Activated gamma-delta T cell treated with Interleukin-2 at 50 U/mL for 16 hours (primary cell): ENCODE results near the gene ANAPC1.
"Not testable (repeated sequence)": the region's sequence is repeated elsewhere in the genome, so short reads cannot be mapped to it uniquely, and the experiment has no call there.

Source experiments
- DNase-seq: peaks from one replicate; pipeline ENCODE4 v3.0.0-alpha.2; 2020

Gene ANAPC1

GRCh38 chr2:111904726-111905474, 20.9 kb upstream of the ANAPC1 start:
- DNase-seq, result no peak

DNA sequence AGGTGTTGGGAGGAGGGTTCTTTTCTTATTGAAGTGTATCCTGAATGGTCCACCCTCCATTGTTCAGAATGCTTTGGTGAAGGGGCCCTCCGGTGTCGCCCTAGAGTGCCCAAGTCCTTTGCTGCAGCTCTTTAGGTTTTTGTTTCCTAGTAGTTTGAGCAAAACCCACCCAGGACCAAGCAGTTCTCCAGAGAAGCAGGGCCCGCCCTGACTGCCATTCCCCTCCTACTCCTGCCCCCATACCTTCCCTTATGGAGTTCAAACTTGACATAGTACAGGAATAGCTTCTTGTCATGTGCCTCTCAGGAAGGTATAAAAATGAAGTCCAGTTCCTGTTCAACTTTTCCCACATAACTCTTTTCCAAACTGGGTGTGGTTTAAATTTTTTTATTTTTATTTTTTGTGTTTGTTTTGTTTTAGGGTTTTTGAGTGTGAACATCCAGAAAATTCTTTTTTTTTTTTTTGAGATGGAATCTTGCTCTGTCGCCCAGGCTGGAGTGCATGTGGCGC, 20.0 kb upstream of the ANAPC1 start:
- DNase-seq, result no peak

GRCh38 chr2:111903516-111903915, 19.5 kb upstream of the ANAPC1 start:
- no peak for DNase-seq

DNA sequence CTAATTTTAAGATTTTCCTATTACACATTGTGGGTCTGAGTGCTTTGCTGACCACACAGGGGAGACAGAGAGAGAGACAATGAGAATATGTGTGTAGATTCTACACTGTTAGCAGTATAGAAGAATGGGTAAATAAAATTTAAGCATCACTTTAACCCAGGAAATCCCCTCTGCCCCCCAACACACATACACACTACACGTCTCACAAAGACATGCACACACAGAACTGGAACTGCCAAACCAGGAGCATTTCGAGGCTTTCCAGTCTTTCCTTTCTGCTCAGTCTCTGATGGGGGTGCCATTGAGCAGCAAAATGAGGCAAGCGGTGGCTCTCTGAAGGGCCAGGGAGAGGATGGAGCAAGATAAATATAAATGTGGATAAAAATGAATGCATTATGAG, 16.9 kb upstream of the ANAPC1 start:
- no peak for DNase-seq

DNA sequence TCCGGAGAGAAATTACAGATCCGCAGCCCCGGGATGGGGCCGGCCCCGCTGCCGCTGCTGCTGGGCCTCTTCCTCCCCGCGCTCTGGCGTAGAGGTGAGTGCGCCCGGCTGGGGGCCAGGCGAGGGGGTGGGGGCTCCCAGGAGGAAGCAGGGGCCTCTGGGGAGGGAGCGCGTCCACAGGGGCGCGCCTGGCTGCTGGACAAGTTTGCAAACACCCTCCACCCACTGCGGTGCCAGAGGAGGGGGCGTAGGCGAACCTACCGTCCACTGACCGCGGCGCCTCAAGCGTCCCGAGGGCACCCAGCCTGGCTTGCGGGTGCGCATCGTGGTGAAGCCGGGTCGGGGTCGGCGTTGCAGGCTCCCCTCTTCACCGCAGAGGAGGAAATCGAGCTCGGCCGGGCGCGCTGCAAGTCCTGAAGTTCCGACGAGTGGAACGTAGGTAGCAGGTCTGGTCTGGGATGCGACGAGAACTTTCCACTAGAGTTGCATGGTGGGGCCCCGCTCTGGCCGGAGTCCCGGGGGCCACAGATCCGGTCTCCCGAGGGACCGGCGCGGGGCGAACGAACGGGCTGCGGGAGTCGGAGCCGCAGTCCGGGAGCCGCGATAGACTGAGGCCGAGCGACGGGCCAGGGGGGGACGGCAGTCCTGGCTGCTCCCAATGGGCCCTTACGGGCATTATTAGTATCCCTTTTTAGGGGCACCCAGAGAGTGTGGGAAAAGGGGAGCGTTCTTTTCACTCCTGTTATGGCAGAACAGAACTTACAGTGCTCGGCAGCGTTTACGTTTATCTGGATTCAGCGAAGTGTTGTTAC, 14.9 kb upstream of the ANAPC1 start:
- peak; percentile 10 for DNase-seq

GRCh38 chr2:111897924-111898702, 14.1 kb upstream of the ANAPC1 start, which contains the start of gene MERTK:
Gene MERTK, plus strand, starts transcription at chr2:111898607. Its CDS starts 129 bp downstream, at chr2:111898736.
- DNase-seq, result peak; percentile 36

GRCh38 chr2:111897630-111897923, 13.6 kb upstream of the ANAPC1 start:
- no peak for DNase-seq

DNA sequence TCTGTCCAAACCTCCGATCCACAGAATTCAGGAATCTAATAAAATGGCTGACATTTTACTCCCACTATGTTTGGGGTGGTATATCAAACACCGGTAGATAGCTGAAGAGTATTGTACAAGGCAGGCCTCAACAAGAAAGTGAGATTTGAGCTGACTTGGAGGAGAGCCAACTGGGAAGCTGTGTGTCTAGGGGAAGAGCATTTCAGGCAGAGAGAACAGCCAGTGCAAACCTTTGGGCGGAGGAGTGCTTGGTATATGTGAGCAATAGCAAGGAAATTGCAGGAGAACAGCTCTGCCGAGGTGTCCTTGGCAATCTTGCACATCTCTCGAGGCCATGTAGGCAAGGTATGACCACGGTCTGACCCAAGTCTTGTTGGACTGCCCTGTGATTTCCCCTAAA, 12.6 kb upstream of the ANAPC1 start:
- no peak for DNase-seq

- DNase-seq, result no peak
Observed at GRCh38 chr2:111896024-111896423, 12.0 kb upstream of the ANAPC1 start.

GRCh38 chr2:111884592-111884964, 585 bp upstream of the ANAPC1 start:
- DNase-seq, result no peak

DNA sequence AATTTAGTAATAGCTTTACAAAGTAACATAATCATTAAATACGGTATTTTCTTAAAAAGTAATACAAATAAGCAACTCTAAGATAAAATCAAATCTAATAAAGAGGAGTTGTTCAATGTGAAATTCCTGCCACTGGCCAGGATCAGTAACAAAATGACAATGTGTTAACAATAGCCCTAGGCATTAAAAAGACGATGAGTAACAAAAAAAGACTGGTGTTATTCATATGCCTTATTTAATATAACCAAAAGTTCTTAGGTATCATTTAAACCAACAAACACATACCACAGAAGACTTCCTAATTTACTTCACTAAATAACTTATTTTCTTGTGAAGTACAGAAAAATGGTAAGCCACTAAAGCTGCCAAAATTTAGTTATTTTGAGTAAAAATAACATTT, 11.2 kb downstream of the ANAPC1 start:
- DNase-seq, result not testable (repeated sequence)

- DNase-seq, result not testable (repeated sequence)
Observed at GRCh38 chr2:111865124-111865523, 18.9 kb downstream of the ANAPC1 start.

GRCh38 chr2:111860005-111860404, 24.0 kb downstream of the ANAPC1 start:
- DNase-seq, result not testable (repeated sequence)

GRCh38 chr2:111852544-111852943, 31.4 kb downstream of the ANAPC1 start:
- not testable (repeated sequence) for DNase-seq

DNA sequence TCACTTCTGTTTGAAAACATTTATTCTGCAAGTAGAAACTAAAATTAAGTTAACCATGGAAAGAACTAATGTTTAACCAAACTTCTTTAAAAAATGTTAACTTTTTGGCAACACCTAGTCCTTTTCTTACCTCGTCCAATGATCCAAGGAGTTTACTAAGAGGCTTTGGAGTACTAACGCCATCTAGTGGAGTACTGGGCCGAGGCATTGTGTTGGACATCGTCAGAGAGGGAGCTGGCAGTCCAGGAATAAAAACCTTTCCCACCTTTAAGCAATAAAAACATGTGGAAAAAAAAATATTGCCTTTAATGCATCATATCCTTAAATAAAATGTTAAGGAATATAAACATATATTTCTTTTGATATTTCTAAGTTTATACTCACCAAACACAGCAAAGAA, 33.3 kb downstream of the ANAPC1 start:
- DNase-seq, result not testable (repeated sequence)

DNA sequence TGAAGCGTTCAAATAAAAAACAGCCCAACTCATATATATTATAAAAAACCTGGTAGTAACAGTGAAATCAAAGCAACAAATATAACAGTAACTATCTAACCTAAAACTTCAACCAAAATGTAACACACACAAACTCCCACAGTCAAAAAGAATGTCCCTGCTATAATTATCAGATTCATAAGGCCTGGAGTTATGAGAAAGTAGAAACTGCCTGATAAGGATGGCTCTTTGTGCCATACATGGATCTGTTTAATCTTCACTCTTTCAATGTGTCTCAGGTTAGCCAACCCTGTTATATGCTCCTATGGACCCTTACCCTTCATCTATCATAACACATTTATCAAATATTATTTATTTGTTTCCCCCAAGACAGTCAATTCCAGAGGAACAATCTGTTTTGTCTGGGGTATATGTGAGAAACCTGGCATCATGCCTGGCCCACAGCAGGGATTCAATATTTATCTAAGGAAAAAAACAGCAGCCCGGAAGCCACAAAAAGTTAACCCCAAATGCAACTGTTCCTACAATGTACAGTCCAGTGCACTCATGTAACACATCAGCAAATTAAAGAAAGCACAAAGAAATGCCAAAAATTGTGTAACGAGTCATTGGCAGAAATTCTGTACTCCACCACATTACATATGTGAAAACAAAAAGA, 44.2 kb downstream of the ANAPC1 start:
- not testable (repeated sequence) for DNase-seq

DNA sequence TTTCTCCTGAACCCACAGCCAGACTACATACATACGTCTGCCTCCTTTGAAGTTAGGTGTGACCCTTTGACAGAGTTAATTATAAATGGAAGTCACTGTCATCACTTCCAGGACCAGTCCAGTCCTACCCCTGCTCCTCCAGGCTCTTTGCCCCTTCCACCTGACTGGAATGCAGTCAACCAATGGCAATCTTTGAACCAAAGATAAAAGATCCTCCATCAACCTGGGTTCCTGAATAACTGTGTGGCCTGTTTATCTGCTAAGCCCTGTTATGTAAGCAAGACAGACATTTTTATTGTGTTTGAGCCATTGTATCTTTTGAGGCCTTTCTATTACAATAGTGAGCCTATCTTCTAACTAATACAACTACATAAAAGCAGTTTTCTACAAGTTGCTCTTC, 45.0 kb downstream of the ANAPC1 start:
- DNase-seq, result not testable (repeated sequence)

- DNase-seq, result not testable (repeated sequence)
Observed at GRCh38 chr2:111834221-111834620, 49.8 kb downstream of the ANAPC1 start.

DNA sequence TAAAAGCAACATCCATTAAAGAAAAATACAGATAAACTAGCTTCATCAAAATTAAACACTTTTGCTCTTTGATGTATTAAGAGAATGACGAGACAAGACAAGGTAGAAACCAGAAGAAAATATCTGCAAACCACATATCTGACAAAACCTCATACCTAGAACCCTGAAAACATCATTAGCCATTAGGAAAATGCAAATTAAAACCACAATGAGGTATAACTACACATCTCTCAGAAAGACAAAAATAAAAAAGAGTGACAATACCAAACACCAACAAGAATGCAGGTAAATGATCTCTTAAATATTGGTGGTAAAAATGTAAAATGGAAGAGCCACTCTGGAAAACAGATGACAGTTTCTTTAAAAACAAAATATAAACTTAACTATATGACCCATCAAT, 53.5 kb downstream of the ANAPC1 start:
- not testable (repeated sequence) for DNase-seq

- DNase-seq, result not testable (repeated sequence)
Observed at GRCh38 chr2:111828217-111828766, 55.7 kb downstream of the ANAPC1 start.

DNA sequence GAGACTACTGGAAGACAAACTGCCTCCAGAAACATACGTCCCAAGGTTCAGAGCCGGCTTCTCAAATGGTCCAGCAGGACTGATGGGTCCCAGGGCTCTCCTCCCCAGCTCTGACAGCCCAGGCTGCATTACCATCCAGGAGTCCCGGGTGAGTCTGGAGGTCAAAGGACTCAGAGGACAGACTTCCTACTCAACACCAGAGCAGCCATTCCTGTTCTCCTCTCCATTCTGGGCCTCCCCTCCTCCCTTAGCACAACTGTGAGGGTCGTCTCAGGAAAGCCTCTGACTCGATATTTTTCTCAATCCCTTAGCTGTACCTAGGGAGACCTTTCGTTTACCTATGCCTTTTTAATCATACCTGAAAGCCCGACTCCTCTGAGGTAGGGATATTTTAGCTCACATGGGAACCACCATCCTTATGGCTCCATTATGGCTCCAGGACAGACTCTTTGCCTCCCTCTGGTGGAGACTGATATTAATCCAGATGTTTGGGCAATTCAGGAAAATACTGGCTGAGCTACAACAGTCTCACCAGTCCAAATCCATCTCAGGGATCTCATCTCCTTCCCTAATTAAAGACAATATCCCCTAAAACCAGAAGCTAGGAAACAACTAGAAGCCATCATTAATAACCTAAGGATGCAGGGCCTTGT, 70.9 kb downstream of the ANAPC1 start:
- not testable (repeated sequence) for DNase-seq

DNA sequence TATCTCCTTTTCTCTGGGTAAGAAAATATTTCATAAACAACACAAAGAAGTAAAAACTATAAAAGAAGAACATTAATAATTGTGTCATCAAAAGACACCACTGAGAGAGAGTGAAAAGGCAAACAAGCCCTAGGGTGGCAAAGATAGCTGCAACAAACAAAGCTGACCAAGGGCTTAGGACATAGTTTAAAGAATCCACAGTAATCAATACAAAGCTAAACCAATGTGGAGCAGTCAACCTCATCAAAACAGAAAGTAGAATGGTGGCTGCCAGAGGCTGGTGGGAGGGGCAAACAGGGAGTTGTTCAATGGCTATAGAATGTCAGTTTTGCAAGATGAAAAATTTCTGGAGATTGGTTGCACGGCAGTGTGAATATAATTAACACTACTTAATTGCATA, 93.4 kb downstream of the ANAPC1 start:
- not testable (repeated sequence) for DNase-seq
